Urinary bladder (tissue), 4 donors: ENCODE results near the gene CMTM1. TPM values are rescaled to one million over a fixed set of nuclear protein-coding genes. Genes with fewer than 3 reads are reported as not detected.
"Not testable (repeated sequence)": the region's sequence is repeated elsewhere in the genome, so short reads cannot be mapped to it uniquely, and the experiment has no call there.

ENCODE experiments used
- DNase-seq: peaks from one replicate; pipeline ENCODE4 v3.0.0-alpha.2; 2015; ENCODE audit errors: extremely low spot score
- H3K27ac ChIP-seq: one replicate; pipeline ENCODE4 v1.5.1; 2013; ENCODE audit warnings: low read depth, mild to moderate bottlenecking, moderate library complexity
- H3K36me3 ChIP-seq: one replicate; pipeline ENCODE4 v1.6.1; 2013; ENCODE audit warnings: mild to moderate bottlenecking, moderate library complexity; ENCODE audit not compliant: insufficient read depth
- H3K4me1 ChIP-seq: one replicate; pipeline ENCODE4 v1.6.1; 2013; ENCODE audit warnings: mild to moderate bottlenecking, moderate library complexity; ENCODE audit not compliant: insufficient read depth
- H3K4me3 ChIP-seq: one replicate; pipeline ENCODE4 v1.5.1; 2013; ENCODE audit warnings: low read depth, low read length
- whole genome bisulfite sequencing: extraction: QIAGEN DNeasy Blood & Tissue Kit; methylation state at CpG from one replicate; pipeline ENCODE4 v1.1.7; 2013; 5-methylcytosine and 5-hydroxymethylcytosine counted together
- polyA plus RNA-seq: library from polyadenylated mRNA; stranded (reverse); fragments of 200-250 nt; gene quantifications from one replicate; pipeline ENCODE4 v1.2.3, GENCODE V29; 2013
- total RNA-seq: library from RNA; depleted of rRNA; stranded (reverse); fragments of >200 nt; gene quantifications from one replicate; pipeline ENCODE4 v1.2.3, GENCODE V29; 2014
- donor health status: healthy with polysubstance abuse.
- donor health status: healthy.

Gene CMTM1
- total and polyA plus RNA-seq, 2 donors, result 1.1 to 3.1 TPM

DNA sequence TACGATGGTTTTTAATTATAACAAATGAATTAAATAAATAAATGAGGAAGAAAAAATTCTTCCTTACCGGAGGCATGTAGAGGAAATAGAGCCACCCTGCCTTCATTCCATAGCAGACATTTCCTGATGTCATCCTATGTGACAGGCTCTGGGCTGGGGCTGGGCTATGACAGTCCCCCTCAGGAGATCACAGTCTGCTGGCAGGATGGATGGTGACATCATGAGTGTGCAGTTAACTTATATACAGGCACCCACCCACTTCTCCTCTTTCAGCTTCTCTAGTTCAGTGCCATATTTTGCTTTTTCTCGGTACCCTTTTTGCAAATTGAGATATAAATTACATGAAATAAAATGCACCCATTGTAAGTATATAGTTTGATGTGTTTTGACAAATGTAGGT lies 31.9 kb downstream of the CMTM1 start:
- DNase-seq, result no peak
- Histone ChIP-seq H3K4me3 (no peak overlapping the region), H3K4me1 (no peaks in the 10 kb centered on the region), H3K27ac (no peak overlapping the region), H3K36me3 (no peaks in the 10 kb centered on the region)
- 75% methylated on average over 3 of the region's 3 CpGs for WGBS

- no peak overlapping the region for H3K27ac ChIP-seq
- no peak overlapping the region for H3K4me3 ChIP-seq
- H3K36me3 ChIP-seq, result no peaks in the 10 kb centered on the region
- no peaks in the 10 kb centered on the region for H3K4me1 ChIP-seq
- 91% methylated on average over 4 of the region's 4 CpGs for WGBS
- no peak for DNase-seq
Observed at GRCh38 chr16:66599726-66600125, 33.5 kb downstream of the CMTM1 start.

DNA sequence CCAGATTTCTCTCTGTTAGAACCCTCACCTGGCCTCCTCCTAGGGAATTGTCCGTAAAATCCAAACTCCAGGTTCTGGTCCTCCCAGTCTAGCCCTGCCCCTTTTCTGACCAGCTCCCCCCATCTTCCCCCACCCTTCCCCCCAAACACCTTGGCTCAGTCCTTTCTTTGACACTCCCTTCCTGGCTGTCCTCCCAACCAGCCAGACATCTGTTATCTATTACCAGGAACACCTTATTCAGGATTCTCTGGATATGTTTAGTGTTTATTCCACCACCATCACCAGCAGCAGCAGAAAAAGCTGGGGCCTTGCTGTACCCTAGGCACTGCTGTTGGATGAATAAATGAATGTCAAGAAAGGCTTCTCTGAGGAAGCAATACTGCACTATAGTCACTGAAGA lies 34.2 kb downstream of the CMTM1 start:
- no peak overlapping the region for H3K27ac ChIP-seq
- H3K36me3 ChIP-seq, result no peaks in the 10 kb centered on the region
- 98% methylated on average over 1 of the region's 1 CpG for WGBS
- H3K4me3 ChIP-seq, result no peak overlapping the region
- no peak for DNase-seq
- no peaks in the 10 kb centered on the region for H3K4me1 ChIP-seq

DNA sequence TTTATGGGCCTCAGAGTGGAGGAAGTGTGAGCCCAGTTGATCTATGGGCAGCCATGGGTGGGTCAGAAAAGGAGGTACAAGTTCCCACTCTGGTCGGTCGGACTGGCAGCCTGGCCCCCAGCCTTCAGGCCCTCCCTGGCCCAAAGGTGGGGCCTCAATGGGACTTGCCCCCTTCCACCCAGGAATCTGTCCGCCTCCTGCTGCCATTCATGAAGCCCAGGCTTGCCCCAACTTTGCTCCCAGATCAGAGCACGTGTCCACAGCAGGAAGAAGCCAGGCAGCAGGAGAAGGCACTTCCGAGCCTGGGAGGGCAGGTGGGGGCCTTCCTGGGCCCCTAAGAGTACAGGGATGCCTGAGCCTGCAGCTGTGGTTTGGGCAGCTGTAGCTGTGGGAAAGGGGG lies 35.2 kb downstream of the CMTM1 start:
- Histone ChIP-seq H3K36me3 (no peaks in the 10 kb centered on the region), H3K4me3 (no peak overlapping the region), H3K4me1 (no peaks in the 10 kb centered on the region), H3K27ac (no peak overlapping the region)
- 96% methylated on average over 5 of the region's 5 CpGs for WGBS
- no peak for DNase-seq

- peak; percentile 57 for DNase-seq
- no peaks in the 10 kb centered on the region for H3K36me3 ChIP-seq
- H3K4me1 ChIP-seq, result no peaks in the 10 kb centered on the region
- H3K4me3 ChIP-seq, result peak overlapping the region; percentile 74
- WGBS, result 6% methylated on average over 32 of the region's 32 CpGs
- peak overlapping the region; percentile 70 for H3K27ac ChIP-seq
Observed at GRCh38 chr16:66603537-66604375, 37.5 kb downstream of the CMTM1 start.

DNA sequence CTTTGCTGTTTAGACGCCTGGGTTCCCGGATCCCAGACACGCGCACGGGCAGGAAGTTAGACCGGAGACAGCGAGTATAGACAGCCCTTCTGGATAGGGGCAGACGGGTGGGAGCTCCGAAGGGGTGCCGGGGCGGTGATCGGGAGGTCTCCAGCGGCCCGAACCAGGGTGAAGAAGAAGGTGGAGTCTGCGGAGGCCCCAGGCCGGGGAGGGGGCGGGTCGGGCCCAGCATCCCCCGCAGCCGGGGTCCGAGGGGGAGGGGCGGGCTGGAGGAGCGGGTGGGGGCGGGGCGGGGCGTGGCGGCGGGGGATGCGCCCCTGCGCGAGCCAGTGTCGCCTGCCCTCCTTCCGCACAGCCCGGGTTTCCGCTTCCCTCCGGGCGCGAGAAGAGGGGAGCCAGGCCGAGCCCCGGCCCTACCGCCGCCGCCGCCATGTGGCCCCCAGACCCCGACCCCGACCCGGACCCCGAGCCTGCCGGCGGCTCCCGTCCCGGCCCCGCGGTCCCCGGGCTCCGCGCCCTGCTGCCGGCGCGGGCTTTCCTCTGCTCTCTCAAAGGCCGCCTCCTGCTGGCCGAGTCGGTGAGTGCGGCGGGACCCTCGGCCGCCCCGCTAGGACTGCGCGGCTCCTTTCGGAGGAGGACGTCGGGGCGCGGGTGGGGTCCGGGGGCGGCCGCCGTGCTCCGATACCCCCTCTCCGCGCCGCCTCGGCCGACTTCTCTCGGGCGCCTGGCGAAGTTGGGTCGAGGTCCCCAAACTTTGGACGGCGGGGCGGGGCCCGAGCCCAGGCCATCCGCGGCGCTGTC lies 38.3 kb downstream of the CMTM1 start, which contains the start of gene CMTM3:
Gene CMTM3 (plus strand): TSS at position 329 of the 801 bp plus-strand sequence. CDS start 102 bp downstream, at position 431.
- no peaks in the 10 kb centered on the region for H3K36me3 ChIP-seq
- H3K4me3 ChIP-seq, result peak within 1 kb of the TSS; percentile 74
- no peaks in the 10 kb centered on the region for H3K4me1 ChIP-seq
- H3K27ac ChIP-seq, result peak within 1 kb of the TSS; percentile 83
- peak; percentile 55 for DNase-seq
- WGBS, result under 1% methylated on average over 96 of the region's 96 CpGs

DNA sequence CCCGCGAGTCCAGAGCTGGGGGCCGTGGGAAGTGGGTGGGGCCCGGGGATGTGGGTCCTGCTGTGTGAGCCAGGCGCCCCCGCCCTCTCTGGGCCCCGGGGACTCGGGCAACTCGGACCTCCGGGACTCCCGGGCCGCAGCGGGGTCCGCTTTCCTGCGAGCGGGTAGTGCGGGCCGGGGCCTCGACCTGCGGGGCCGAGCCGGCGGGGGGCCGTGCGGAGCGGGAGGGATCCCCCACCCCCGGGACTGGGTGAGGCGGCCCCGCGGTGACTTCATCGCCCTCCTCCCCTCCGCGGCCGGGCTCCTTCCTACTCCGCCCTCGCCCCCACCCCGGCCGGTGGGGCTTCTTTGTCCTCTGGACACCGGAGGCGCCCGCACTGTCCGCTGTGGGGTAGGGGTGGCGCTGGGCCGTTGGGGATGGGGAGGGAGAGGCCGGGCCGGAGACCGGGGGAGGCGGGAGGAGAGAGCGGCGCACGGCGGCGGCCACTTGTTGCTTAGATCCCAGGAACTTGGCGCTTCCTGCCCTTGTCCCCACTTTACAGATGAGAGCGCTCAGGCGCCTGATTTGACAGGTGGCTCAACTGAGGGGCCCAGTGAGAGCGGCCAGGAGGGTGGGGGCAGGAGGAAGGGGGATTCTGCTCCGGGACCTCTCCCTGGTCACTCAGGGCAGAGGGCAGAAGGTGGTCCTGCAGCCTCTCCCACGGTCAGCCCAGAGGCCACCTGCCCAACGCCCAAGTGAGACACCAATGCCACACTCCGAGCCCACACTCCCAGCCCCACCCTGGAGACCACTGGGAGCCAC lies 39.1 kb downstream of the CMTM1 start:
- Histone ChIP-seq H3K4me1 (no peaks in the 10 kb centered on the region), H3K27ac (peak overlapping the region; percentile 83)
- 3% methylated on average over 61 of the region's 61 CpGs for WGBS

DNA sequence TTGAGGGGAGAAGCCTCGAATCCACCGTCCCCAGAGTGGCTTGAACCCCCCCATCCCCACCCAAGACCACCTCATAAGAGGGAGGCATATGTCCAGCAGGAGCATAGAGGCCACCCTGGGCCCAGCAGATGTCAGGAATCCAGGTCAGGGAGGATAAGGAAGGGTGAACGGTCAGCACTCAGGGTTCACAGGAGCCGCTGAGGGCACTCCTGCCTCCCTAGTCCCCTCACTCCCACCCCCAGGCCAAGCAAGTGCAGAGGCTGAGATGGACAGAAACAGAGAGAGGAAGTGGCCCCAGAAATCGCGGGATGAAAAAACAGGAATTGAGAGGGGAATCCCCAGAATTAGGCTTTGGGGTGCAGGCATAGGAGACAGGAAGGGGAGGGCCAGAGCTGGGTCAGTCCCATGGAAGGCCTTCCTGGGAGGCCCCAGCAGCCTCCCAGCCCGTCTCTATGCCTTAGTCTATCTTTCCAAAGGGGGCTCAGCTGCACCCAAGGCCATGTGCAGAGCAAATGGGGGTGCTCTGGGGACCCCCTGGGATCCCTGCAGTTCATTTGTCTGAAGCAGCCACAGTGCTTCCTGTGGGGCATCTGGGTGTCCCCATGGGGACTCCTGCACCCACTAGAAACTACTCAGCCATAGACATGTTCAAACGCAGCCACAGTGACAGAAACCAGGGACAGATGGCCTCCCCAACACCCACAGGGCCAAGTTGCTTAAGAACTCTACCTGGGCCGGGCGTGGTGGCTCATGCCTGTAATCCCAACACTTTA lies 39.9 kb downstream of the CMTM1 start:
- H3K27ac ChIP-seq, result peak overlapping the region; percentile 83
- H3K4me1 ChIP-seq, result no peaks in the 10 kb centered on the region
- no peak for DNase-seq
- peak overlapping the region; percentile 74 for H3K4me3 ChIP-seq
- 57% methylated on average over 10 of the region's 10 CpGs for WGBS
- no peaks in the 10 kb centered on the region for H3K36me3 ChIP-seq

More for the DNA sequence above, 39.1 kb downstream of the CMTM1 start:
- DNase-seq, result no peak
- no peaks in the 10 kb centered on the region for H3K36me3 ChIP-seq
- peak overlapping the region; percentile 74 for H3K4me3 ChIP-seq

DNA sequence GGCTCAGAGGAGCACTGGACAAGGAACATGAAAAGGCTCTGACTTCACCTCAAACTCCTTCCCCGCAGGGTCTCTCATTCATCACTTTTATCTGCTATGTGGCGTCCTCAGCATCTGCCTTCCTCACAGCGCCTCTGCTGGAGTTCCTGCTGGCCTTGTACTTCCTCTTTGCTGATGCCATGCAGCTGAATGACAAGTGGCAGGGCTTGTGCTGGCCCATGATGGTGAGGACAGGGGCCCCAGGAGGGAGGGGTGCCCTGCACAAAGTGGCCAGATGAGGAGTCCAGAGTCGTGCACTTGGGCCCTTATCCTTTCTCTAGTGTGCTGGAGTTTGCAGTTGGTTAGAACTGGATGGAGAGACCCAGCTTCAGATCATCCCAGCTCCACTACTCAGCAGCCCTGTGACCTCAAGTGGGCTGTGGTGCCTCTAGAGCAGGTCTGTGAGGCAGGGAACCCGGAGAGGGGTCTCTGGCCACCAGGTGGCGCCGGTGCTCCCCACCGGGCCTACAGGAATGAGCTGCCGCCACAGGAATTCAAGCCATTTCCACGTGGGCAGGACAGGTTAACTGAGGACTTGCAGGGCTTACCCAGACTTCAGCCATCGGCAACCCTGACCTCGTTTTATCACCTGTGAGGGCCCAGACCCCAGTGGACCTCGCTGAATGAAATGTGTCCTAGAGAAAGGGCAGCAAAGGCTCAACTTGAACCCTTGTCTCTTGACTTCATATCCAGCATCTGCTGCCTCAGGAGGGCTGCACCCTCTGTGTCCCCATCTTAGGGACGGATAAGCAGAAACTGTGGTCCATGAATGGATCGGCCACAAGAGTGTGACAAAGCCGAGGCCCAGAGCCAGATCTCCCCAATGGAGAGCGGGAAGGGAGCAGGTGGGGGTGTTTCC lies 42.3 kb downstream of the CMTM1 start:
- H3K4me3 ChIP-seq, result no peak overlapping the region
- DNase-seq, result no peak
- 37% methylated on average over 17 of the region's 17 CpGs for WGBS
- no peak overlapping the region for H3K27ac ChIP-seq
- H3K4me1 ChIP-seq, result no peaks in the 10 kb centered on the region
- no peaks in the 10 kb centered on the region for H3K36me3 ChIP-seq

DNA sequence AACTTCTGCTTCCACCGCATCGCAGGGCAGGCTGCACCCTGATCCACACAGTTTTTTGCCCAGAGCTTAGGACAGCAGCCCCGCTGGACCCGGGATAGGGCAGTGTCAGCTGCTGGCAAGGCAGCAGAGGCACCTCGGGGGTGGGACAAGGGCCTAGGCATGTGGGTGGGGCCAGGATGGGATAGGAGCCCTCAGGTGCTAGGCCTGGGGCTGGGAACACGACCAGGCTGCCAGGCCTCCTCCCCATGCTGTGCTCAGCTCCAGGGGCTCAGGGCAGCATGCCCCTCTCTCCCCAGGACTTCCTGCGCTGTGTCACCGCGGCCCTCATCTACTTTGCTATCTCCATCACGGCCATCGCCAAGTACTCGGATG lies 42.9 kb downstream of the CMTM1 start:
- no peak overlapping the region for H3K4me3 ChIP-seq
- WGBS, result 80% methylated on average over 12 of the region's 12 CpGs
- no peaks in the 10 kb centered on the region for H3K36me3 ChIP-seq
- H3K27ac ChIP-seq, result no peak overlapping the region
- H3K4me1 ChIP-seq, result no peaks in the 10 kb centered on the region
- DNase-seq, result no peak

DNA sequence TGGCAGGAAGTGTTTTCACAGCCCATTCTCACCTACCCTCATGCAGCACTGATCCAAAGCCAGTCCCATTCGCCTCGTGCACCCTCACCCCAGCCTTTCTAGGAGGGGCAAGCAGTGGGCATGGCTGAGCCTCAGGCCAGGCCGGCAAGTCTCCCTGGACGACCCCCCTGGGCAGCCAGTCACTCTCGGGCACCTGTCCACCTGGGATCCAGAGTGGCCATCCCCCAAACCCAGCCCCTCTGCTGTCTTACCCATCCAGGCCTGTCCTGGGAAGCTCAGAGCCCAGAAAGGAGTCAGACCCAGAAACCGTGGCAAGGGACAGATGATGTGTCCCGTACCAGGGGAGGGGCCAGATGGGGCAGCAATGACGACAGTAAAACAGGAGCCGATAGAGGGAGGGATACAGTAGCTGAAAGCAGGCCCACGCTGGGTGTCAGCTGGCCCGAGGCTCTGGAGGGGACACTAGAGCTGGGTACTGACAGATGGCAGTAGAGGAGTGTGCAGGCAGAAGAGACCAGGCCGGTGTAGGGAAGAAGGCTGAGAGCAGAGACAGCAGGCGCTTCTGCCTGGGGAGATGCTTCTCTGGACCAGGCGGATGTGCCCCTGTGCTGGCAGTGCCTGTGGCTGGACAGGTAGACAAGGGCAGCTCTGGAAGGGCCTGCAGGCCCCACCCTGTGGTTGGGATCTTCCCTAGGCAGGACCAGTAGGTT lies 44.0 kb downstream of the CMTM1 start:
- H3K36me3 ChIP-seq, result no peaks in the 10 kb centered on the region
- WGBS, result 89% methylated on average over 14 of the region's 14 CpGs
- no peaks in the 10 kb centered on the region for H3K4me1 ChIP-seq
- H3K4me3 ChIP-seq, result no peak overlapping the region
- no peak for DNase-seq
- H3K27ac ChIP-seq, result no peak overlapping the region

DNA sequence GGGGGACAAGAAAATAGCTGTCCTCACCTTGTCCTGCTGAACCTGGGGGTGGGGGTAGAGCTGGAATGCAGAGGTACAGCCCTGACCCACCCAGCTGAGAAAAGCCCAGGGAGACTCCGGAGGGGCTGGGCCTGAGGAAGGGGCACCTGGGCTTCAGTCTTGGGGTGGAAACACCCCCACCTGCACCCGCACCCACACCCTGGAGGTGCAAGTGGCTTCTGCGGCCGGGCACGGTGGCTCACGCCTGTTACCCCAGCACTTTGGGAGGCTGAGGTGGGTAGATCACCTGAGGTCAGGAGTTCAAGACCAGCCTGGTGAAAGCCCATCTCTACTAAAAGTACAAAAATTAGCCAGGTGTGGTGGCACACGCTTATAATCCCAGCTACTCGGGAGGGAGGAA lies 45.7 kb downstream of the CMTM1 start:
- not testable (repeated sequence) for H3K36me3 ChIP-seq, DNase-seq, H3K27ac ChIP-seq, H3K4me3 ChIP-seq, H3K4me1 ChIP-seq
- WGBS, result 97% methylated on average over 8 of the region's 8 CpGs
